Glomerular endothelial cell (primary cell): ENCODE results near the gene ZNF423. TPM values are rescaled to one million over a fixed set of nuclear protein-coding genes. Genes with fewer than 3 reads are reported as not detected.
"Not testable (repeated sequence)": the region's sequence is repeated elsewhere in the genome, so short reads cannot be mapped to it uniquely, and the experiment has no call there.

Source experiments
- DNase-seq: peaks from one replicate; pipeline ENCODE4 v3.0.0-alpha.2; 2011; ENCODE audit warnings: low read depth, low spot score; ENCODE audit errors: extremely low read depth
- total RNA-seq: library from RNA; depleted of rRNA; stranded (reverse); fragments of >200 nt; gene quantifications from 2 replicates; pipeline ENCODE4 v1.2.3, GENCODE V29; 2015

Gene ZNF423
- total RNA-seq, 1 donor from 2014 or later, result 3.4 TPM

GRCh38 chr16:49874613-49875237 lies 18.8 kb upstream of the ZNF423 start:
- no peak for DNase-seq

GRCh38 chr16:49871824-49872223 lies 15.9 kb upstream of the ZNF423 start:
- DNase-seq, result not testable (repeated sequence)

- no peak for DNase-seq
Observed at GRCh38 chr16:49869731-49870130, 13.8 kb upstream of the ZNF423 start.

- no peak for DNase-seq
Observed at GRCh38 chr16:49867796-49868668, 12.1 kb upstream of the ZNF423 start.

- no peak for DNase-seq
Observed at GRCh38 chr16:49867234-49867633, 11.3 kb upstream of the ZNF423 start.

- DNase-seq, result no peak
Observed at GRCh38 chr16:49866595-49867071, 10.7 kb upstream of the ZNF423 start.

GRCh38 chr16:49862694-49863093 lies 6.8 kb upstream of the ZNF423 start:
- no peak for DNase-seq

GRCh38 chr16:49861299-49861698 lies 5.4 kb upstream of the ZNF423 start:
- DNase-seq, result no peak

- DNase-seq, result no peak
Observed at GRCh38 chr16:49860593-49860992, 4.7 kb upstream of the ZNF423 start.

GRCh38 chr16:49859125-49859811 lies 3.4 kb upstream of the ZNF423 start:
- DNase-seq, result no peak

GRCh38 chr16:49858200-49859124 lies 2.5 kb upstream of the ZNF423 start:
- DNase-seq, result no peak

GRCh38 chr16:49857423-49858181 lies 1.7 kb upstream of the ZNF423 start:
- no peak for DNase-seq

- no peak for DNase-seq
Observed at GRCh38 chr16:49856672-49857330, 889 bp upstream of the ZNF423 start.

GRCh38 chr16:49855280-49855821 lies 561 bp downstream of the ZNF423 start:
- DNase-seq, result no peak

GRCh38 chr16:49854796-49855203 lies 1.1 kb downstream of the ZNF423 start:
- no peak for DNase-seq

GRCh38 chr16:49854188-49854795 lies 1.6 kb downstream of the ZNF423 start:
- DNase-seq, result no peak

GRCh38 chr16:49852279-49852678 lies 3.6 kb downstream of the ZNF423 start:
- no peak for DNase-seq

GRCh38 chr16:49851468-49851787 lies 4.5 kb downstream of the ZNF423 start:
- no peak for DNase-seq
